ENCODE results near the gene RBM7. TPM values are rescaled to one million over a fixed set of nuclear protein-coding genes. Genes with fewer than 3 reads are reported as not detected.

RBM7 gene
- total RNA-seq, 3 donors from 2014 or later (not counting 1 experiment from before 2014, with no cell fraction given): 50.4 to 79.7 (median 58.5) TPM

GRCh38 chr11:114400915-114401223 is 403 bp downstream of the RBM7 start:
- Mint-ChIP-seq H3K4me1 (peaks cover 48 to 52% of the 10 kb centered on the region in 2 donors), H3K9me3 (no peaks in the 10 kb centered on the region), H3K27ac (peak overlapping the region; percentile 98 to 99), H3K27me3 (ENCODE audit: low read depth in 2 of 2) (no peaks in the 10 kb centered on the region), H3K36me3 (no peaks in the 10 kb centered on the region), H3K4me3 (peak overlapping the region; percentile 96)
- no peaks in the 10 kb centered on the region for H3K27me3 ChIP-seq (ENCODE audit: control insufficient read depth, insufficient read depth, low read length)
- WGBS (ENCODE audit: insufficient coverage): 2% methylated on average over 8 of the region's 8 CpGs
- H3K36me3 ChIP-seq (ENCODE audit: control insufficient read depth, insufficient read depth, low read length): peaks cover 17% of the 10 kb centered on the region
- no peaks in the 10 kb centered on the region for H3K9me3 ChIP-seq (ENCODE audit: control insufficient read depth, insufficient read depth, low read length)
- peaks cover 7% of the 10 kb centered on the region for H3K4me1 ChIP-seq (ENCODE audit: control insufficient read depth, insufficient read depth, low read length)
- DNase-seq (no peak), ATAC-seq (no peak)
- H3K27ac ChIP-seq (ENCODE audit: low read length): peak overlapping the region; percentile 95
- peak overlapping the region; percentile 81 for H3K4me3 ChIP-seq (ENCODE audit: low read length)
- intact Hi-C loops (cut with micrococcal nuclease): loop anchor here (1.0 to 10.0 kb wide), 2 partner anchors 38 to 526 kb away; partner anchors contain the start of genes REXO2 and USP28
- no peak for TF ChIP-seq CTCF (IDR thresholded peaks at IDR 0.05)

- H3K36me3 ChIP-seq (ENCODE audit: control insufficient read depth, insufficient read depth, low read length): peaks cover 21% of the 10 kb centered on the region
- no peaks in the 10 kb centered on the region for H3K9me3 ChIP-seq (ENCODE audit: control insufficient read depth, insufficient read depth, low read length)
- H3K4me3 Mint-ChIP-seq: peak overlapping the region; percentile 96
- H3K4me1 Mint-ChIP-seq: peaks cover 51 to 52% of the 10 kb centered on the region in 2 donors
- WGBS (ENCODE audit: insufficient coverage): 17% methylated on average over 1 of the region's 4 CpGs
- no peaks in the 10 kb centered on the region for H3K9me3 Mint-ChIP-seq
- DNase-seq (no peak), ATAC-seq (no peak)
- peak overlapping the region; percentile 95 for H3K27ac ChIP-seq (ENCODE audit: low read length)
- peaks cover 7% of the 10 kb centered on the region for H3K4me1 ChIP-seq (ENCODE audit: control insufficient read depth, insufficient read depth, low read length)
- no peaks in the 10 kb centered on the region for H3K27me3 ChIP-seq (ENCODE audit: control insufficient read depth, insufficient read depth, low read length)
- no peaks in the 10 kb centered on the region for H3K36me3 Mint-ChIP-seq
- intact Hi-C loops (cut with micrococcal nuclease): loop anchor here (10.0 kb wide), 1 partner anchor 527 kb away; the partner anchor contains the start of gene USP28
- peak overlapping the region; percentile 98 to 99 for H3K27ac Mint-ChIP-seq
- no peak for TF ChIP-seq CTCF (IDR thresholded peaks at IDR 0.05)
- peak overlapping the region; percentile 81 for H3K4me3 ChIP-seq (ENCODE audit: low read length)
- H3K27me3 Mint-ChIP-seq (ENCODE audit: low read depth in 2 of 2): no peaks in the 10 kb centered on the region
Observed at GRCh38 chr11:114401311-114401710, 845 bp downstream of the RBM7 start.

- Histone ChIP-seq H3K27ac (ENCODE audit: low read length) (no peak overlapping the region), H3K4me1 (ENCODE audit: control insufficient read depth, insufficient read depth, low read length) (no peaks in the 10 kb centered on the region), H3K9me3 (ENCODE audit: control insufficient read depth, insufficient read depth, low read length) (no peaks in the 10 kb centered on the region), H3K36me3 (ENCODE audit: control insufficient read depth, insufficient read depth, low read length) (peaks cover 27% of the 10 kb centered on the region), H3K27me3 (ENCODE audit: control insufficient read depth, insufficient read depth, low read length) (no peaks in the 10 kb centered on the region), H3K4me3 (ENCODE audit: low read length) (no peak overlapping the region)
- no peak for TF ChIP-seq CTCF (IDR thresholded peaks at IDR 0.05)
- 98% methylated on average over 3 of the region's 4 CpGs for WGBS (ENCODE audit: insufficient coverage)
- Mint-ChIP-seq H3K4me3 (no peak overlapping the region), H3K9me3 (no peaks in the 10 kb centered on the region), H3K36me3 (no peaks in the 10 kb centered on the region), H3K27me3 (ENCODE audit: low read depth in 2 of 2) (no peaks in the 10 kb centered on the region), H3K27ac (no peak overlapping the region), H3K4me1 (peaks cover 0 to 4% of the 10 kb centered on the region in 2 donors)
- no peak for DNase-seq
- intact Hi-C loops (cut with micrococcal nuclease): no loop called here
- ATAC-seq: no peak
Observed at GRCh38 chr11:114412946-114413345, 12.5 kb downstream of the RBM7 start.

- no peaks in the 10 kb centered on the region for H3K9me3 Mint-ChIP-seq
- peaks cover 19% of the 10 kb centered on the region for H3K36me3 ChIP-seq (ENCODE audit: control insufficient read depth, insufficient read depth, low read length)
- TF ChIP-seq CTCF (IDR thresholded peaks at IDR 0.05): no peak
- ATAC-seq (no peak), DNase-seq (no peak)
- no peaks in the 10 kb centered on the region for H3K36me3 Mint-ChIP-seq
- no peak overlapping the region for H3K4me3 ChIP-seq (ENCODE audit: low read length)
- no peak overlapping the region for H3K27ac ChIP-seq (ENCODE audit: low read length)
- H3K27ac Mint-ChIP-seq: no peak overlapping the region
- WGBS (ENCODE audit: insufficient coverage): 98% methylated on average over 8 of the region's 10 CpGs
- H3K9me3 ChIP-seq (ENCODE audit: control insufficient read depth, insufficient read depth, low read length): no peaks in the 10 kb centered on the region
- no peaks in the 10 kb centered on the region for H3K27me3 Mint-ChIP-seq (ENCODE audit: low read depth in 2 of 2)
- H3K4me1 Mint-ChIP-seq: peaks cover 0 to 4% of the 10 kb centered on the region in 2 donors
- H3K4me3 Mint-ChIP-seq: no peak overlapping the region
- intact Hi-C loops (cut with micrococcal nuclease): no loop called here
- H3K4me1 ChIP-seq (ENCODE audit: control insufficient read depth, insufficient read depth, low read length): no peaks in the 10 kb centered on the region
- H3K27me3 ChIP-seq (ENCODE audit: control insufficient read depth, insufficient read depth, low read length): no peaks in the 10 kb centered on the region
Observed at GRCh38 chr11:114413958-114414357, 13.5 kb downstream of the RBM7 start.
